Esophagus squamous epithelium (tissue), 5 donors: Measurements from ENCODE around the gene DHRS7. TPM values are rescaled to one million over a fixed set of nuclear protein-coding genes. Genes with fewer than 3 reads are reported as not detected.

Source experiments
- DNase-seq: peaks from one replicate; lab custom pipeline; 2025; lab: John Stamatoyannopoulos, UW
- H3K27ac ChIP-seq, 4 donors: fragments of 200-600 bp; sonication (generic); one replicate each; pipeline ENCODE4 v1.5.1; 2016 to 2019; ENCODE audit warnings: mild to moderate bottlenecking in 1 of 4
- H3K27me3 ChIP-seq, 4 donors: fragments of 200-600 bp; sonication (generic); 1 replicate in 3 of 4; 2 replicates in 1 of 4; pipeline versions ENCODE4 v1.5.1 to v1.6.0; 2017 to 2021; ENCODE audit warnings: antibody characterized with exemption in 1 of 4
- H3K36me3 ChIP-seq, 3 donors: fragments of 200-600 bp; sonication (generic); one replicate each; pipeline ENCODE4 v1.5.1; 2016 to 2019
- H3K4me1 ChIP-seq, 3 donors: fragments of 200-600 bp; sonication (generic); one replicate each; pipeline ENCODE4 v1.5.1; 2017 to 2019
- H3K4me3 ChIP-seq, 4 donors: fragments of 200-600 bp; sonication (generic); 1 replicate in 3 of 4; 2 replicates in 1 of 4; pipeline ENCODE4 v1.5.1; 2016 to 2019; ENCODE audit warnings: mild to moderate bottlenecking in 2 of 4, moderate library complexity in 1 of 4
- H3K9me3 ChIP-seq, 3 donors: fragments of 200-600 bp; sonication (generic); one replicate each; pipeline ENCODE4 v1.5.1; 2016 to 2019
- POLR2A ChIP-seq, 4 donors: fragments of 450-650 bp; IDR thresholded peaks; one replicate each; pipeline ENCODE4 v1.6.1; 2017; ENCODE audit warnings: antibody characterized with exemption in 4 of 4, mild to moderate bottlenecking in 4 of 4, moderate library complexity in 3 of 4
- WGBS, 2 donors: methylation state at CpG; one replicate each; pipeline ENCODE4 v1.1.5; 2018; 5-methylcytosine and 5-hydroxymethylcytosine counted together
- intact Hi-C: fragments of 100-400 bp; cut with DNase I; formaldehyde crosslinking; loops from one replicate; pipeline ENCODE4 v1.15.0; 2022
- total RNA-seq, 4 donors: library from RNA; depleted of rRNA; stranded (reverse); fragments of >200 nt; gene quantifications; one replicate each; pipeline ENCODE4 v1.1.0, GENCODE V29; 2016
- TF ChIP-seq, protein P1 (sequence below), 6 experiments: fragments of 450-650 bp in 4 of 6; fragments of 200-600 bp in 2 of 6; sonication (generic) in 2 of 6; IDR thresholded peaks; one replicate each; pipeline ENCODE4 v1.5.1; 2016 to 2019; ENCODE audit warnings: antibody characterized with exemption in 6 of 6, mild to moderate bottlenecking in 4 of 6, moderate library complexity in 4 of 6
- donor health status: DM: yes; HTN: yes; CAD: no.

The DHRS7 gene
- total RNA-seq, 4 donors from 2014 or later = 43.1 to 82.0 (median 60.1) TPM

DNA sequence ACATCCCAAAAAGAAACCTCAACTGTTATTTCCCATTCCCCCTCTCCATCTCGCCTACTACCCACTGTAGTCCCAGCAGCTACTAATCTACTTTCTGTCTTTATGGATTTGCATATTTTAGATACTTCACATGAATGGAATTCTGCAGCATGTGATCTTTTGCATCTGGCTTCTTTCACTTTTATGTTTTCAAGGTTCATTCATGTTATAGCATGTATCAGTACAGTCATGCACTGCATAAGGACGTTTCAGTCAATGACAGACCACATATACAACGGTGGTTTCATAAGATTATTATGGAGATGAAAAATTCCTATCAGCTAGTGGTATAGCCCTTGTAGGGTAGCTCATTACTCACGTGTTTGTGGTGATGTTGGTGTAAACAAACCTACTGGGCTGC lies 49.0 kb downstream of the DHRS7 start:
- TF ChIP-seq, protein P1, sequence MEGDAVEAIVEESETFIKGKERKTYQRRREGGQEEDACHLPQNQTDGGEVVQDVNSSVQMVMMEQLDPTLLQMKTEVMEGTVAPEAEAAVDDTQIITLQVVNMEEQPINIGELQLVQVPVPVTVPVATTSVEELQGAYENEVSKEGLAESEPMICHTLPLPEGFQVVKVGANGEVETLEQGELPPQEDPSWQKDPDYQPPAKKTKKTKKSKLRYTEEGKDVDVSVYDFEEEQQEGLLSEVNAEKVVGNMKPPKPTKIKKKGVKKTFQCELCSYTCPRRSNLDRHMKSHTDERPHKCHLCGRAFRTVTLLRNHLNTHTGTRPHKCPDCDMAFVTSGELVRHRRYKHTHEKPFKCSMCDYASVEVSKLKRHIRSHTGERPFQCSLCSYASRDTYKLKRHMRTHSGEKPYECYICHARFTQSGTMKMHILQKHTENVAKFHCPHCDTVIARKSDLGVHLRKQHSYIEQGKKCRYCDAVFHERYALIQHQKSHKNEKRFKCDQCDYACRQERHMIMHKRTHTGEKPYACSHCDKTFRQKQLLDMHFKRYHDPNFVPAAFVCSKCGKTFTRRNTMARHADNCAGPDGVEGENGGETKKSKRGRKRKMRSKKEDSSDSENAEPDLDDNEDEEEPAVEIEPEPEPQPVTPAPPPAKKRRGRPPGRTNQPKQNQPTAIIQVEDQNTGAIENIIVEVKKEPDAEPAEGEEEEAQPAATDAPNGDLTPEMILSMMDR (IDR thresholded peaks at IDR 0.05) = no peak
- no peak for TF ChIP-seq POLR2A (IDR thresholded peaks at IDR 0.05)
- no peak for DNase-seq
- H3K36me3 ChIP-seq = peaks cover 0 to 63% (median 11%) of the 10 kb centered on the region in 3 donors
- H3K4me1 ChIP-seq = no peaks in the 10 kb centered on the region
- no peak overlapping the region for H3K27ac ChIP-seq
- no peaks in the 10 kb centered on the region for H3K27me3 ChIP-seq
- 30 to 60% methylated on average over 4 of the region's 4 CpGs for WGBS, 2 donors
- H3K9me3 ChIP-seq = no peaks in the 10 kb centered on the region
- intact Hi-C loops = no loop called here
- H3K4me3 ChIP-seq = no peak overlapping the region

DNA sequence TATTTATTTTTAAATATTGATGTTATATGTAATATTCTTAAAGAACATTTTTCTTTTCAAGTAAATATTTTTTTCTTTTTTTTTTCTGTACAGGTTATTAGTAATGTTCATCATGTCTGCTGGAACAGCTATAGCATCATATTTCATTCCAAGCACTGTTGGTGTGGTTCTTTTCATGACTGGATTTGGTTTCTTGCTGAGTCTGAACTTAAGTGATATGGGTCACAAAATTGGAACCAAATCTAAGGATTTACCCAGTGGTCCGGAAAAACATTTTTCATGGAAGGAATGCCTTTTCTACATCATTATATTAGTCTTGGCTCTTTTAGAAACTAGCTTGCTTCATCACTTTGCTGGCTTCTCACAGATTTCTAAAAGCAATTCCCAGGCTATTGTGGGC lies 50.3 kb downstream of the DHRS7 start:
- Histone ChIP-seq H3K27ac (no peak overlapping the region), H3K9me3 (no peaks in the 10 kb centered on the region), H3K36me3 (peaks cover 0 to 64% (median 5%) of the 10 kb centered on the region in 3 donors), H3K4me1 (no peaks in the 10 kb centered on the region), H3K4me3 (no peak overlapping the region), H3K27me3 (no peaks in the 10 kb centered on the region)
- WGBS, 2 donors = 3 to 29% methylated on average over 1 of the region's 1 CpG
- intact Hi-C loops = no loop called here
- no peak for DNase-seq
- TF ChIP-seq POLR2A (IDR thresholded peaks at IDR 0.05) = no peak
- TF ChIP-seq, protein P1 (IDR thresholded peaks at IDR 0.05) = no peak

DNA sequence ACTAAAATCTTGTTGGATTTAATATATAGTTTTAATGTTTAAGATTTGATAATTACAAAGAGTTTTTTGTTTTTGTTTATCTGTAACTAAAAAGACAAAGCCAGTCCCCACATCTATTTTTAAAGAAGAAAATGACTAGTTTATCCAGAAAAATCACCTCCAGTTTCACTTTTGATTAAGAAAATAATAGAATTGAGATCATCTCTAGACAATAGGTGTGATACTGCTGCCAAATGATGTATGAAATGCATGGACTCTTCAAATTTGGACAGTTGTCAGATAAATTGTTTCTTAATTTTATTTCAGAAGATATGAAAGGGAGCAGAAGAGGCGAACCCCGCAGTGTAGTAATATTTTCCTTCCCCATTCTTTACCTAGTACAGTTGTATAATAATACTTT lies 53.5 kb downstream of the DHRS7 start:
- Histone ChIP-seq H3K9me3 (no peaks in the 10 kb centered on the region), H3K4me1 (no peaks in the 10 kb centered on the region), H3K27ac (no peak overlapping the region), H3K27me3 (no peaks in the 10 kb centered on the region), H3K4me3 (no peak overlapping the region), H3K36me3 (peaks cover 0 to 43% (median 0%) of the 10 kb centered on the region in 3 donors)
- intact Hi-C loops = no loop called here
- no peak for DNase-seq
- TF ChIP-seq, protein P1 (IDR thresholded peaks at IDR 0.05) = no peak
- TF ChIP-seq POLR2A (IDR thresholded peaks at IDR 0.05) = no peak
- 83 to 97% methylated on average over 2 of the region's 2 CpGs for WGBS, 2 donors

DNA sequence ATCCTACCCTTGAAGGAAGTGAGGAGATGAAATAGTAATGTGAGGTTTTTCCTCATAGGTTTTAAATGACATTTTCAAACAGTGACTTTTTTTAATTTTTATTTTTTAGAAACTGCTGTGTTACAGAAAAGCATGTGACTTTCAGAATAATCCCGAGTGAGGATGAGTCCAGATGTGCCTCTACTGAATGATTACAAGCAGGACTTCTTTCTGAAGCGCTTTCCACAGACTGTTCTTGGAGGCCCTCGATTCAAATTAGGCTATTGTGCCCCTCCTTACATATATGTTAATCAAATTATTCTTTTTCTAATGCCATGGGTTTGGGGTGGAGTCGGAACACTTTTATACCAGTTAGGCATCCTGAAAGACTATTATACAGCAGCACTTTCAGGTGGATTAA lies 57.7 kb downstream of the DHRS7 start:
- H3K4me3 ChIP-seq = no peak overlapping the region
- intact Hi-C loops = no loop called here
- no peak overlapping the region for H3K27ac ChIP-seq
- WGBS, 2 donors = 80% methylated on average over 4 of the region's 4 CpGs
- H3K9me3 ChIP-seq = no peaks in the 10 kb centered on the region
- no peaks in the 10 kb centered on the region for H3K27me3 ChIP-seq
- peaks cover 0 to 16% (median 0%) of the 10 kb centered on the region in 3 donors for H3K36me3 ChIP-seq
- DNase-seq = no peak
- H3K4me1 ChIP-seq = peaks cover 0 to 19% (median 2%) of the 10 kb centered on the region in 3 donors
- TF ChIP-seq, protein P1 (IDR thresholded peaks at IDR 0.05) = no peak
- TF ChIP-seq POLR2A (IDR thresholded peaks at IDR 0.05) = no peak

DNA sequence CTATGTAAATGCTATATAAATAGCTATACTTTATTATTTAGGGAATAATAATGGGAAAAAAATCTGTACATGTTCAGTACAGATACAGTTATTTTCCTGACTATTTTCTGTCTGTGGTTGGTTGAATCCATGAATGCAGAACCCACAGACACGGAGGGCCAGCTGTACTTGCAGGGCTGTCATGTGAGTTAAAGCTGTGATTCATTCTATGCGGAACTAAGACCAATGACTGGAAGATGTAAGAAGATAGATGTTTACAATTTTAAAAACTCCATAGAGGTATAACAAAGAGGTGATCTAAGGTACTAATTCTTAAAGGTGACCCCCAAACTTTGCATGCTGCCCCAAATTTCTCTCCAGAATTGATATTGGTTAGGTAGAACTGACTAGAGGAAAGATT lies 58.9 kb downstream of the DHRS7 start:
- no peaks in the 10 kb centered on the region for H3K27me3 ChIP-seq
- H3K4me3 ChIP-seq = no peak overlapping the region
- peaks cover 0 to 16% (median 0%) of the 10 kb centered on the region in 3 donors for H3K36me3 ChIP-seq
- TF ChIP-seq POLR2A (IDR thresholded peaks at IDR 0.05) = no peak
- TF ChIP-seq, protein P1 (IDR thresholded peaks at IDR 0.05) = no peak
- DNase-seq = no peak
- intact Hi-C loops = no loop called here
- no peak overlapping the region for H3K27ac ChIP-seq
- no peaks in the 10 kb centered on the region for H3K9me3 ChIP-seq
- 54 to 60% methylated on average over 2 of the region's 2 CpGs for WGBS, 2 donors
- H3K4me1 ChIP-seq = peaks cover 0 to 21% (median 3%) of the 10 kb centered on the region in 3 donors
